IMR-90 (cell line): ENCODE measurements around the gene LPAR5.

Source experiments
- BHLHE40 ChIP-seq: fragments of 150-350 bp; IDR thresholded peaks from 2 replicates; pipeline ENCODE4 v1.6.1; 2016; ENCODE audit warnings: mild to moderate bottlenecking, low read depth, low read length
- CEBPB ChIP-seq: IDR thresholded peaks from 2 replicates; pipeline ENCODE4 v1.6.1; 2012; ENCODE audit warnings: low read depth, low read length, improper control_type of control experiment
- FOS ChIP-seq: fragments of 150-350 bp; IDR thresholded peaks from 2 replicates; pipeline ENCODE4 v1.6.1; 2016; ENCODE audit warnings: low read depth, low read length
- MAZ ChIP-seq: IDR thresholded peaks from 2 replicates; pipeline ENCODE4 v1.6.1; 2012; ENCODE audit warnings: low read depth, mild to moderate bottlenecking, low read length, improper control_type of control experiment, moderate library complexity, borderline replicate concordance
- POLR2A ChIP-seq: IDR thresholded peaks from 2 replicates; pipeline ENCODE4 v1.6.1; 2012; ENCODE audit warnings: mild to moderate bottlenecking, low read depth, low read length
- RAD21 ChIP-seq: IDR thresholded peaks from 2 replicates; pipeline ENCODE4 v1.6.1; 2012; ENCODE audit warnings: low read length, improper control_type of control experiment
- RCOR1 ChIP-seq: IDR thresholded peaks from 2 replicates; pipeline ENCODE4 v1.6.1; 2012; ENCODE audit warnings: mild to moderate bottlenecking, low read length, improper control_type of control experiment; ENCODE audit not compliant: insufficient replicate concordance
- TF ChIP-seq, protein P1 (sequence below): conservative IDR thresholded peaks from 2 replicates; pipeline ENCODE4 v1.5.1; 2012; ENCODE audit warnings: mild to moderate bottlenecking, low read depth, low read length, improper control_type of control experiment
- TF ChIP-seq, protein P2 (sequence below): fragments of 150-350 bp; IDR thresholded peaks from 2 replicates; pipeline ENCODE4 v1.6.1; 2017; ENCODE audit warnings: mild to moderate bottlenecking, antibody characterized with exemption, low read length, low read depth

DNA sequence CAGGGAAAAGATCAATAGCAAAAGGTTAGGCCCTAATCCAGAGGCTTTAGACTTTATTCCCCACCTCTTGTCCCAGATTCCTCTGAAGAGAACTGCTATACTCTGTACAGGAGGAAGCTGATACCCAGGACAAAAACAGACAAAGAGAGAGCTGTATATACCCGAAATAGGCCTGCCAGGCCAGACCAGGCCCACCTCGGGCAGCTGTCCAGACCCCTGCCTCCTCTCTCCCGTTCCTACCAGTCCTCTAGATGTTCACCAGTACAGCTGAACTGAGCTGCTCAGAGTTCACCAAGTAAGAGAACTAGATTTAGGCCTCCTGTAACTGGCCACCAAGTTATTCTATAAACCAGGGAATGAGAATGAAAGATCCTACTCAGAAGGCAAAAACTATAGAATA lies 33.2 kb downstream of the LPAR5 start:
- TF ChIP-seq, protein P1, sequence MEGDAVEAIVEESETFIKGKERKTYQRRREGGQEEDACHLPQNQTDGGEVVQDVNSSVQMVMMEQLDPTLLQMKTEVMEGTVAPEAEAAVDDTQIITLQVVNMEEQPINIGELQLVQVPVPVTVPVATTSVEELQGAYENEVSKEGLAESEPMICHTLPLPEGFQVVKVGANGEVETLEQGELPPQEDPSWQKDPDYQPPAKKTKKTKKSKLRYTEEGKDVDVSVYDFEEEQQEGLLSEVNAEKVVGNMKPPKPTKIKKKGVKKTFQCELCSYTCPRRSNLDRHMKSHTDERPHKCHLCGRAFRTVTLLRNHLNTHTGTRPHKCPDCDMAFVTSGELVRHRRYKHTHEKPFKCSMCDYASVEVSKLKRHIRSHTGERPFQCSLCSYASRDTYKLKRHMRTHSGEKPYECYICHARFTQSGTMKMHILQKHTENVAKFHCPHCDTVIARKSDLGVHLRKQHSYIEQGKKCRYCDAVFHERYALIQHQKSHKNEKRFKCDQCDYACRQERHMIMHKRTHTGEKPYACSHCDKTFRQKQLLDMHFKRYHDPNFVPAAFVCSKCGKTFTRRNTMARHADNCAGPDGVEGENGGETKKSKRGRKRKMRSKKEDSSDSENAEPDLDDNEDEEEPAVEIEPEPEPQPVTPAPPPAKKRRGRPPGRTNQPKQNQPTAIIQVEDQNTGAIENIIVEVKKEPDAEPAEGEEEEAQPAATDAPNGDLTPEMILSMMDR = no peak
- TF ChIP-seq POLR2A (no peak), BHLHE40 (no peak), RAD21 (no peak), RCOR1 (no peak), MAZ (no peak), FOS (no peak), CEBPB (no peak)
- TF ChIP-seq, protein P2, sequence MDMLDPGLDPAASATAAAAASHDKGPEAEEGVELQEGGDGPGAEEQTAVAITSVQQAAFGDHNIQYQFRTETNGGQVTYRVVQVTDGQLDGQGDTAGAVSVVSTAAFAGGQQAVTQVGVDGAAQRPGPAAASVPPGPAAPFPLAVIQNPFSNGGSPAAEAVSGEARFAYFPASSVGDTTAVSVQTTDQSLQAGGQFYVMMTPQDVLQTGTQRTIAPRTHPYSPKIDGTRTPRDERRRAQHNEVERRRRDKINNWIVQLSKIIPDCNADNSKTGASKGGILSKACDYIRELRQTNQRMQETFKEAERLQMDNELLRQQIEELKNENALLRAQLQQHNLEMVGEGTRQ = no peak
